Body of pancreas (tissue), 4 donors: ENCODE data around the gene ADNP. TPM values are rescaled to one million over a fixed set of nuclear protein-coding genes. Genes with fewer than 3 reads are reported as not detected.

ENCODE experiments used
- ATAC-seq: fragments of 150-250 bp; one replicate; pipeline ENCODE4 v1.9.1; 2016
- DNase-seq, 4 donors: peaks; one replicate each; pipeline ENCODE4 v3.0.0-alpha.2; 2019
- H3K27ac ChIP-seq, 4 donors: fragments of 200-600 bp; sonication (generic); 1 replicate in 3 of 4; 2 replicates in 1 of 4; pipeline versions ENCODE4 v1.5.1 to v1.6.1; 2016 to 2019; ENCODE audit warnings: mild to moderate bottlenecking in 1 of 4, mixed read lengths in 1 of 4, moderate library complexity in 1 of 4
- H3K27me3 ChIP-seq, 2 donors: fragments of 200-600 bp; sonication (generic); one replicate each; pipeline ENCODE4 v1.6.0; 2016; ENCODE audit warnings: mild to moderate bottlenecking in 1 of 2
- H3K36me3 ChIP-seq, 2 donors: fragments of 200-600 bp; sonication (generic); replicated peaks in 1 of 2; 2 replicates each; pipeline ENCODE4 v1.5.1; 2016; ENCODE audit warnings: low read depth in 2 of 2; ENCODE audit not compliant: insufficient read depth in 1 of 2
- H3K4me1 ChIP-seq: fragments of 200-600 bp; sonication (generic); one replicate; pipeline ENCODE4 v1.6.0; 2016
- H3K4me3 ChIP-seq, 2 donors: fragments of 200-600 bp; sonication (generic); 1 replicate in 1 of 2; 2 replicates in 1 of 2; pipeline ENCODE4 v1.5.1; 2016 to 2019
- H3K9me3 ChIP-seq, 3 donors: fragments of 200-600 bp; sonication (generic); 1 replicate in 2 of 3; 2 replicates in 1 of 3; pipeline ENCODE4 v1.5.1; 2016
- CTCF ChIP-seq, 7 experiments: fragments of 450-650 bp in 4 of 7; fragments of 200-600 bp in 3 of 7; sonication (generic) in 3 of 7; IDR thresholded peaks; one replicate each; pipeline ENCODE4 v1.5.1; 2016 to 2019; ENCODE audit warnings: antibody characterized with exemption in 7 of 7
- POLR2A ChIP-seq, 3 donors: fragments of 450-650 bp; IDR thresholded peaks; one replicate each; pipeline ENCODE4 v1.6.1; 2016; ENCODE audit warnings: antibody characterized with exemption in 3 of 3, mild to moderate bottlenecking in 2 of 3
- WGBS, 2 donors: methylation state at CpG; one replicate each; pipeline ENCODE4 v1.1.5; 2017; 5-methylcytosine and 5-hydroxymethylcytosine counted together
- intact Hi-C: fragments of 100-400 bp; cut with DNase I; formaldehyde crosslinking; loops from one replicate; pipeline ENCODE4 v1.15.1; 2023
- total RNA-seq, 2 donors: library from RNA; depleted of rRNA; stranded (reverse); fragments of >200 nt; gene quantifications; one replicate each; pipeline ENCODE4 v1.1.0, GENCODE V29; 2016

ADNP gene
- total RNA-seq, 2 donors from 2014 or later: 28.0 to 28.7 TPM

DNA sequence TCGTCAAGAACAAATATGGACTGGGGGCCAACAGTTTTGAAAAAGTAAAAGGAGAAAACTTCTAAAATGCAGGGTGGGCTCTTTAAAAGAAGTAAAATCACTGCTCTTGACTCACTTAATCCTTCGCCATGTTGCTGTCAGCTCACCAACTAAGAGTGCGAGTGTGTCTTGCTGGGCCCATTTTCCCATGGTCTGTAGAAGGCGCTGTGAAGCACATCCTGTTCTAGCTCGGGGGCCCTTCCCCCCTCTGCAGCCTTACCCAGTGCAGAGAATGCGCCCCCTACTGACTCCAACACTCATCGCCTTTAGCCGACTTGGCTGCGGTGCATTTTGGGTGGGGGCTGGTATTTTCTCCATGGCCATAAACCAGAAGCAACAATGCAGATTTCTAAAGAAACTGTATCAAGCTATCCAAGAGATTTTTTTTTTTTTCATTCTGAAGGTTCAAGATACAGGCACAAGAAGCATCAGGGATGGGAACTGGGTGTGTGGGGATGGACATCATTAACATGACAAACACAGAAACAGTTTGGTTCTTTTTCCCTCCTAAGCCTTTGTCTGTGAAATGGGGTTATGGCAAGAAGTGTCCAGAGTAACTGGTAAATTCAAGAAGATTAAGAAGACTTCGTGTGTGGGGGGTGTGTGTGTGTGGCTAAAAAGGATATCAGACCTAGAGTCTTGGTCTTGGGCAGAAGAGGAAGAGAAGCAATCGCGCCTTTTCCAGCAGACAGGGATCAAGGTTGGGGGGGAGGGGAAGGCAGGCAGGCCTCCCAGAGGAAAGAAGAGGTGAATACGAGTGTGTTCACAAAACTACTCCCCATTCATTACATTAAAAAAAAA, 1.7 kb downstream of the ADNP start:
- ATAC-seq: peak; percentile 66
- WGBS, 2 donors: 6 to 11% methylated on average over 13 of the region's 13 CpGs
- intact Hi-C loops: loop anchor here (10.0 kb wide), 1 partner anchor 115 kb away; no protein-coding TSS in a partner anchor
- peaks cover 0 to 2% of the 10 kb centered on the region in 2 donors for H3K36me3 ChIP-seq
- H3K27me3 ChIP-seq: no peaks in the 10 kb centered on the region
- peak overlapping the region; percentile 63 to 100 (median 83) for H3K27ac ChIP-seq
- no peaks in the 10 kb centered on the region for H3K9me3 ChIP-seq
- DNase-seq: peak; percentile 91 to 95 (median 92)
- H3K4me3 ChIP-seq: peak overlapping the region; percentile 73 to 76
- H3K4me1 ChIP-seq: peaks cover 53% of the 10 kb centered on the region
- TF ChIP-seq CTCF (IDR thresholded peaks at IDR 0.05): peak; percentile 73 to 98 (median 95)
- no peak for TF ChIP-seq POLR2A (IDR thresholded peaks at IDR 0.05)

- no peak for DNase-seq
- intact Hi-C loops: loop anchor here (10.0 kb wide), 1 partner anchor 114 kb away; no protein-coding TSS in a partner anchor
- ATAC-seq: no peak
- Histone ChIP-seq H3K9me3 (no peaks in the 10 kb centered on the region), H3K27me3 (no peaks in the 10 kb centered on the region), H3K36me3 (no peaks in the 10 kb centered on the region), H3K4me3 (no peak overlapping the region), H3K27ac (no peak overlapping the region), H3K4me1 (peaks cover 60% of the 10 kb centered on the region)
- 59 to 63% methylated on average over 5 of the region's 5 CpGs for whole genome bisulfite sequencing, 2 donors
- no peak for TF ChIP-seq CTCF (IDR thresholded peaks at IDR 0.05)
- no peak for TF ChIP-seq POLR2A (IDR thresholded peaks at IDR 0.05)
These were observed 2.8 kb downstream of the ADNP start for GRCh38 chr20:50928469-50928868.

GRCh38 chr20:50926530-50926929, 4.7 kb downstream of the ADNP start:
- Histone ChIP-seq H3K36me3 (no peaks in the 10 kb centered on the region), H3K27me3 (no peaks in the 10 kb centered on the region), H3K9me3 (no peaks in the 10 kb centered on the region), H3K4me3 (no peak overlapping the region), H3K4me1 (peaks cover 62% of the 10 kb centered on the region), H3K27ac (no peak overlapping the region)
- no peak for TF ChIP-seq CTCF (IDR thresholded peaks at IDR 0.05)
- TF ChIP-seq POLR2A (IDR thresholded peaks at IDR 0.05): no peak
- no peak for DNase-seq
- no peak for ATAC-seq
- intact Hi-C loops: loop anchor here (10.0 kb wide), 1 partner anchor 112 kb away; no protein-coding TSS in a partner anchor
- 60 to 73% methylated on average over 1 of the region's 1 CpG for WGBS, 2 donors

GRCh38 chr20:50924261-50924920, 6.8 kb downstream of the ADNP start:
- peaks cover 65% of the 10 kb centered on the region for H3K4me1 ChIP-seq
- no peak overlapping the region for H3K4me3 ChIP-seq
- no peaks in the 10 kb centered on the region for H3K36me3 ChIP-seq
- no peaks in the 10 kb centered on the region for H3K27me3 ChIP-seq
- H3K9me3 ChIP-seq: no peaks in the 10 kb centered on the region
- intact Hi-C loops: loop anchor here (10.0 kb wide), 1 partner anchor 110 kb away; no protein-coding TSS in a partner anchor
- TF ChIP-seq POLR2A (IDR thresholded peaks at IDR 0.05) (no peak), CTCF (IDR thresholded peaks at IDR 0.05) (no peak)
- H3K27ac ChIP-seq: no peak overlapping the region
- 48 to 49% methylated on average over 2 of the region's 2 CpGs for WGBS, 2 donors
- no peak for DNase-seq
- no peak for ATAC-seq
